IPS-20b (cell line): ENCODE data around the gene ANKRD23.
"Not testable (repeated sequence)": the region's sequence is repeated elsewhere in the genome, so short reads cannot be mapped to it uniquely, and the experiment has no call there.

Experiments
- H3K27ac ChIP-seq: one replicate; pipeline ENCODE4 v1.5.1; 2013; ENCODE audit warnings: low read length
- H3K27me3 ChIP-seq: 2 replicates; pipeline ENCODE4 v1.6.1; 2013; ENCODE audit warnings: mild to moderate bottlenecking, low read length, inconsistent platforms; ENCODE audit not compliant: insufficient read depth
- H3K36me3 ChIP-seq: 2 replicates; pipeline ENCODE4 v1.6.1; 2013; ENCODE audit warnings: low read depth, mild to moderate bottlenecking, inconsistent platforms, low read length, moderate library complexity; ENCODE audit not compliant: insufficient read depth
- H3K4me1 ChIP-seq: 2 replicates; pipeline ENCODE4 v1.6.1; 2013; ENCODE audit warnings: mild to moderate bottlenecking, control low read depth, inconsistent platforms, low read length, moderate library complexity; ENCODE audit not compliant: insufficient read depth
- H3K4me3 ChIP-seq: 2 replicates; pipeline ENCODE4 v1.5.1; 2013; ENCODE audit warnings: mild to moderate bottlenecking, low read length, inconsistent platforms
- H3K9ac ChIP-seq: 2 replicates; pipeline ENCODE4 v1.6.1; 2013; ENCODE audit warnings: low read depth, mild to moderate bottlenecking, inconsistent platforms, low read length, moderate library complexity
- H3K9me3 ChIP-seq: 2 replicates; pipeline ENCODE4 v1.6.1; 2013; ENCODE audit warnings: mild to moderate bottlenecking, low read depth, low read length, inconsistent platforms; ENCODE audit not compliant: insufficient read depth

The ANKRD23 gene

GRCh38 chr2:96806468-96807126 is 37.2 kb downstream of the ANKRD23 start:
- Histone ChIP-seq H3K4me1 (no peaks in the 10 kb centered on the region), H3K9ac (no peak overlapping the region), H3K27me3 (no peaks in the 10 kb centered on the region), H3K9me3 (no peaks in the 10 kb centered on the region), H3K36me3 (peaks cover 5% of the 10 kb centered on the region; the same call in 1 of the 2 replicates), H3K27ac (no peak overlapping the region), H3K4me3 (no peak overlapping the region)

- not testable (repeated sequence) for H3K9me3 ChIP-seq, H3K36me3 ChIP-seq, H3K4me3 ChIP-seq, H3K4me1 ChIP-seq, H3K27me3 ChIP-seq, H3K9ac ChIP-seq, H3K27ac ChIP-seq
These were observed 37.9 kb downstream of the ANKRD23 start for GRCh38 chr2:96805946-96806345.

GRCh38 chr2:96804986-96805385 is 38.8 kb downstream of the ANKRD23 start:
- Histone ChIP-seq H3K27me3 (no peaks in the 10 kb centered on the region), H3K9ac (no peak overlapping the region), H3K9me3 (no peaks in the 10 kb centered on the region), H3K27ac (no peak overlapping the region), H3K4me1 (no peaks in the 10 kb centered on the region), H3K4me3 (no peak overlapping the region), H3K36me3 (peaks cover 10% of the 10 kb centered on the region; the same call in 1 of the 2 replicates)

GRCh38 chr2:96802721-96803120 is 41.1 kb downstream of the ANKRD23 start:
- peaks cover 10% of the 10 kb centered on the region; the same call in 1 of the 2 replicates for H3K36me3 ChIP-seq
- H3K9me3 ChIP-seq: no peaks in the 10 kb centered on the region

GRCh38 chr2:96801786-96802595 is 41.8 kb downstream of the ANKRD23 start:
- H3K27me3 ChIP-seq: no peaks in the 10 kb centered on the region
- no peak overlapping the region for H3K27ac ChIP-seq
- H3K4me3 ChIP-seq: no peak overlapping the region
- peaks cover 10% of the 10 kb centered on the region; the same call in 1 of the 2 replicates for H3K36me3 ChIP-seq
- no peaks in the 10 kb centered on the region for H3K9me3 ChIP-seq
- H3K4me1 ChIP-seq: no peaks in the 10 kb centered on the region
- no peak overlapping the region for H3K9ac ChIP-seq

More at GRCh38 chr2:96802721-96803120, 41.1 kb downstream of the ANKRD23 start:
- H3K27me3 ChIP-seq: no peaks in the 10 kb centered on the region
- no peaks in the 10 kb centered on the region for H3K4me1 ChIP-seq
- H3K4me3 ChIP-seq: no peak overlapping the region
- H3K27ac ChIP-seq: no peak overlapping the region
- no peak overlapping the region for H3K9ac ChIP-seq

GRCh38 chr2:96801005-96801785 is 42.6 kb downstream of the ANKRD23 start:
- Histone ChIP-seq H3K27ac (no peak overlapping the region), H3K36me3 (peaks cover 10% of the 10 kb centered on the region; the same call in 1 of the 2 replicates), H3K4me3 (no peak overlapping the region), H3K27me3 (no peaks in the 10 kb centered on the region), H3K9me3 (no peaks in the 10 kb centered on the region), H3K4me1 (no peaks in the 10 kb centered on the region), H3K9ac (no peak overlapping the region)

GRCh38 chr2:96800061-96801004 is 43.5 kb downstream of the ANKRD23 start:
- no peaks in the 10 kb centered on the region for H3K4me1 ChIP-seq

GRCh38 chr2:96799623-96799935 is 44.2 kb downstream of the ANKRD23 start:
- Histone ChIP-seq H3K4me1 (no peaks in the 10 kb centered on the region), H3K36me3 (peaks cover 10% of the 10 kb centered on the region; the same call in 1 of the 2 replicates), H3K9ac (no peak overlapping the region), H3K9me3 (no peaks in the 10 kb centered on the region), H3K4me3 (no peak overlapping the region), H3K27me3 (no peaks in the 10 kb centered on the region), H3K27ac (no peak overlapping the region)

More at GRCh38 chr2:96800061-96801004, 43.5 kb downstream of the ANKRD23 start:
- H3K27me3 ChIP-seq: no peaks in the 10 kb centered on the region
- H3K4me3 ChIP-seq: no peak overlapping the region
- no peak overlapping the region for H3K27ac ChIP-seq
- H3K9me3 ChIP-seq: no peaks in the 10 kb centered on the region
- no peak overlapping the region for H3K9ac ChIP-seq
- H3K36me3 ChIP-seq: peaks cover 10% of the 10 kb centered on the region; the same call in 1 of the 2 replicates

- Histone ChIP-seq H3K27ac (no peak overlapping the region), H3K4me3 (no peak overlapping the region), H3K9me3 (no peaks in the 10 kb centered on the region), H3K9ac (no peak overlapping the region), H3K36me3 (peaks cover 10% of the 10 kb centered on the region; the same call in 1 of the 2 replicates), H3K4me1 (no peaks in the 10 kb centered on the region), H3K27me3 (no peaks in the 10 kb centered on the region)
These were observed 44.8 kb downstream of the ANKRD23 start for GRCh38 chr2:96798733-96799622.

GRCh38 chr2:96797066-96797625 is 46.7 kb downstream of the ANKRD23 start:
- no peak overlapping the region for H3K27ac ChIP-seq
- H3K27me3 ChIP-seq: no peaks in the 10 kb centered on the region
- H3K9ac ChIP-seq: no peak overlapping the region

More at GRCh38 chr2:96797066-96797625, 46.7 kb downstream of the ANKRD23 start:
- H3K4me3 ChIP-seq: no peak overlapping the region
- H3K4me1 ChIP-seq: no peaks in the 10 kb centered on the region
- H3K9me3 ChIP-seq: no peaks in the 10 kb centered on the region
- peaks cover 10% of the 10 kb centered on the region; the same call in 1 of the 2 replicates for H3K36me3 ChIP-seq
